Right atrium auricular region (tissue), 2 donors: ENCODE data around the gene SELENOM. TPM values are rescaled to one million over a fixed set of nuclear protein-coding genes. Genes with fewer than 3 reads are reported as not detected.

Source experiments
- DNase-seq: peaks from one replicate; pipeline ENCODE4 v3.0.0-alpha.2; 2019; ENCODE audit warnings: low spot score
- H3K27ac ChIP-seq, 2 donors: fragments of 200-600 bp; sonication (generic); 1 replicate in 1 of 2; 2 replicates in 1 of 2; pipeline ENCODE4 v1.5.1; 2016 to 2019
- H3K27me3 ChIP-seq, 2 donors: fragments of 200-600 bp; sonication (generic); one replicate each; pipeline versions ENCODE4 v1.5.1 to v1.6.0; 2017 to 2019
- H3K36me3 ChIP-seq: fragments of 200-600 bp; sonication (generic); one replicate; pipeline ENCODE4 v1.5.1; 2016
- H3K4me1 ChIP-seq, 2 donors: fragments of 200-600 bp; sonication (generic); one replicate each; pipeline versions ENCODE4 v1.5.1 to v1.6.0; 2017 to 2019
- H3K4me3 ChIP-seq, 2 donors: fragments of 200-600 bp; sonication (generic); 1 replicate in 1 of 2; 2 replicates in 1 of 2; pipeline ENCODE4 v1.5.1; 2017 to 2019; ENCODE audit warnings: mild to moderate bottlenecking in 1 of 2, moderate library complexity in 1 of 2
- H3K9me3 ChIP-seq, 2 donors: fragments of 200-600 bp; sonication (generic); one replicate each; pipeline ENCODE4 v1.5.1; 2019
- CTCF ChIP-seq, 2 donors: fragments of 200-600 bp; sonication (generic); IDR thresholded peaks; one replicate each; pipeline ENCODE4 v1.5.1; 2019; ENCODE audit warnings: antibody characterized with exemption in 2 of 2
- total RNA-seq, 2 donors: library from RNA; depleted of rRNA; stranded (reverse); fragments of >200 nt; gene quantifications; one replicate each; pipeline ENCODE4 v1.1.0, GENCODE V29; 2016

The SELENOM gene
- total RNA-seq, 2 donors from 2014 or later, result 133 to 358 TPM

- no peak for TF ChIP-seq CTCF (IDR thresholded peaks at IDR 0.05)
- H3K4me3 ChIP-seq, result no peak overlapping the region
- H3K27me3 ChIP-seq, result no peaks in the 10 kb centered on the region
- DNase-seq, result no peak
- peaks cover 0 to 21% of the 10 kb centered on the region in 2 donors for H3K4me1 ChIP-seq
- H3K36me3 ChIP-seq, result no peaks in the 10 kb centered on the region
- H3K27ac ChIP-seq, result no peak overlapping the region
- no peaks in the 10 kb centered on the region for H3K9me3 ChIP-seq
Observed at GRCh38 chr22:31150615-31151014, 43.2 kb upstream of the SELENOM start.

- no peaks in the 10 kb centered on the region for H3K36me3 ChIP-seq
- H3K4me3 ChIP-seq, result no peak overlapping the region
- peaks cover 0 to 11% of the 10 kb centered on the region in 2 donors for H3K4me1 ChIP-seq
- peak; percentile 86 for DNase-seq
- peak overlapping the region; percentile 69 to 70 for H3K27ac ChIP-seq
- no peaks in the 10 kb centered on the region for H3K9me3 ChIP-seq
- H3K27me3 ChIP-seq, result no peaks in the 10 kb centered on the region
- peak; percentile 89 to 94 for TF ChIP-seq CTCF (IDR thresholded peaks at IDR 0.05)
Observed at GRCh38 chr22:31148953-31149627, 41.7 kb upstream of the SELENOM start.

- no peak for TF ChIP-seq CTCF (IDR thresholded peaks at IDR 0.05)
- H3K9me3 ChIP-seq, result no peaks in the 10 kb centered on the region
- H3K4me1 ChIP-seq, result peaks cover 0 to 14% of the 10 kb centered on the region in 2 donors
- DNase-seq, result no peak
- no peak overlapping the region for H3K4me3 ChIP-seq
- no peaks in the 10 kb centered on the region for H3K36me3 ChIP-seq
- H3K27me3 ChIP-seq, result no peaks in the 10 kb centered on the region
- peak overlapping the region; percentile 69 to 70 for H3K27ac ChIP-seq
Observed at GRCh38 chr22:31148488-31148887, 41.1 kb upstream of the SELENOM start.

- TF ChIP-seq CTCF (IDR thresholded peaks at IDR 0.05), result no peak
- no peaks in the 10 kb centered on the region for H3K36me3 ChIP-seq
- H3K27ac ChIP-seq, result no peak overlapping the region
- no peaks in the 10 kb centered on the region for H3K9me3 ChIP-seq
- H3K27me3 ChIP-seq, result no peaks in the 10 kb centered on the region
- H3K4me1 ChIP-seq, result peaks cover 0 to 22% of the 10 kb centered on the region in 2 donors
- no peak overlapping the region for H3K4me3 ChIP-seq
- no peak for DNase-seq
Observed at GRCh38 chr22:31144223-31144622, 36.9 kb upstream of the SELENOM start.

GRCh38 chr22:31143537-31143936 is 36.2 kb upstream of the SELENOM start:
- TF ChIP-seq CTCF (IDR thresholded peaks at IDR 0.05), result no peak
- no peaks in the 10 kb centered on the region for H3K27me3 ChIP-seq
- H3K9me3 ChIP-seq, result no peaks in the 10 kb centered on the region
- peaks cover 0 to 16% of the 10 kb centered on the region in 2 donors for H3K4me1 ChIP-seq
- no peak for DNase-seq
- no peak overlapping the region for H3K27ac ChIP-seq
- no peaks in the 10 kb centered on the region for H3K36me3 ChIP-seq
- no peak overlapping the region for H3K4me3 ChIP-seq

GRCh38 chr22:31143038-31143437 is 35.7 kb upstream of the SELENOM start:
- H3K4me1 ChIP-seq, result peaks cover 0 to 12% of the 10 kb centered on the region in 2 donors
- no peak overlapping the region for H3K4me3 ChIP-seq
- no peak for DNase-seq
- no peaks in the 10 kb centered on the region for H3K36me3 ChIP-seq
- H3K27ac ChIP-seq, result no peak overlapping the region
- H3K9me3 ChIP-seq, result no peaks in the 10 kb centered on the region
- no peak for TF ChIP-seq CTCF (IDR thresholded peaks at IDR 0.05)
- no peaks in the 10 kb centered on the region for H3K27me3 ChIP-seq
